ENCODE results near the gene DYNC1I1. TPM values are rescaled to one million over a fixed set of nuclear protein-coding genes. Genes with fewer than 3 reads are reported as not detected.

The DYNC1I1 gene
- total RNA-seq, 1 donor from 2014 or later = 0.79 TPM

- Histone ChIP-seq H3K4me3 (no peak overlapping the region), H3K79me2 (ENCODE audit: low read depth) (no peaks in the 10 kb centered on the region), H3K27me3 (no peaks in the 10 kb centered on the region), H3K9ac (no peak overlapping the region), H2AFZ (replicated peaks) (no peak overlapping the region), H3K9me3 (ENCODE audit: low read depth) (no peaks in the 10 kb centered on the region), H3K27ac (no peak overlapping the region), H3K4me2 (no peak overlapping the region), H3K36me3 (no peaks in the 10 kb centered on the region), H3K4me1 (peaks cover 37% of the 10 kb centered on the region), H3F3A (ENCODE audit: low read depth) (peaks cover 23% of the 10 kb centered on the region), H4K20me1 (ENCODE audit: low read depth) (no peaks in the 10 kb centered on the region)
- Mint-ChIP-seq H3K27me3 (ENCODE audit: insufficient read depth, low read depth) (no peaks in the 10 kb centered on the region), H3K27ac (no peak overlapping the region), H3K9me3 (no peaks in the 10 kb centered on the region), H3K4me3 (no peak overlapping the region), H3K4me1 (peaks cover 26% of the 10 kb centered on the region), H3K36me3 (peaks cover 20% of the 10 kb centered on the region)
- no peak for DNase-seq (ENCODE audit: low spot score)
- no peak for TF ChIP-seq EZH2phosphoT487 (IDR thresholded peaks at IDR 0.05)
These were observed 350.4 kb downstream of the DYNC1I1 start for GRCh38 chr7:96122746-96123145.

- no peak overlapping the region for H3K27ac ChIP-seq
- H3K36me3 ChIP-seq = no peaks in the 10 kb centered on the region
- no peaks in the 10 kb centered on the region for H3K79me2 ChIP-seq (ENCODE audit: low read depth)
- Mint-ChIP-seq H3K27ac (no peak overlapping the region), H3K4me3 (no peak overlapping the region), H3K9me3 (no peaks in the 10 kb centered on the region), H3K4me1 (peaks cover 28% of the 10 kb centered on the region), H3K36me3 (peaks cover 9% of the 10 kb centered on the region), H3K27me3 (ENCODE audit: insufficient read depth, low read depth) (no peaks in the 10 kb centered on the region)
- no peak overlapping the region for H2AFZ ChIP-seq (replicated peaks)
- no peaks in the 10 kb centered on the region for H3K9me3 ChIP-seq (ENCODE audit: low read depth)
- H3K9ac ChIP-seq = no peak overlapping the region
- H3K4me1 ChIP-seq = peaks cover 34% of the 10 kb centered on the region
- no peaks in the 10 kb centered on the region for H3K27me3 ChIP-seq
- peaks cover 6% of the 10 kb centered on the region for H3F3A ChIP-seq (ENCODE audit: low read depth)
- no peaks in the 10 kb centered on the region for H4K20me1 ChIP-seq (ENCODE audit: low read depth)
- DNase-seq (ENCODE audit: low spot score) = no peak
- H3K4me3 ChIP-seq = no peak overlapping the region
- no peak overlapping the region for H3K4me2 ChIP-seq
- TF ChIP-seq EZH2 (IDR thresholded peaks at IDR 0.05) = no peak
These were observed 354.0 kb downstream of the DYNC1I1 start for GRCh38 chr7:96126382-96126781.

GRCh38 chr7:96127746-96128145 lies 355.4 kb downstream of the DYNC1I1 start:
- no peak overlapping the region for H3K4me3 Mint-ChIP-seq
- H3K4me3 ChIP-seq = no peak overlapping the region
- H3K4me1 Mint-ChIP-seq = peaks cover 28% of the 10 kb centered on the region
- no peaks in the 10 kb centered on the region for H3K27me3 ChIP-seq
- H3K36me3 ChIP-seq = no peaks in the 10 kb centered on the region
- peak; percentile 70 for DNase-seq (ENCODE audit: low spot score)
- TF ChIP-seq EZH2phosphoT487 (IDR thresholded peaks at IDR 0.05) (no peak), CTCF (IDR thresholded peaks at IDR 0.05) (no peak), EZH2 (IDR thresholded peaks at IDR 0.05) (no peak)
- H2AFZ ChIP-seq (replicated peaks) = no peak overlapping the region
- H3F3A ChIP-seq (ENCODE audit: low read depth) = peaks cover 6% of the 10 kb centered on the region
- no peak overlapping the region for H3K27ac Mint-ChIP-seq
- H3K4me1 ChIP-seq = peaks cover 45% of the 10 kb centered on the region
- H3K27me3 Mint-ChIP-seq (ENCODE audit: insufficient read depth, low read depth) = no peaks in the 10 kb centered on the region
- peaks cover 6% of the 10 kb centered on the region for H3K36me3 Mint-ChIP-seq
- H3K9me3 ChIP-seq (ENCODE audit: low read depth) = no peaks in the 10 kb centered on the region
- no peaks in the 10 kb centered on the region for H3K79me2 ChIP-seq (ENCODE audit: low read depth)
- H3K27ac ChIP-seq = no peak overlapping the region
- H3K9me3 Mint-ChIP-seq = no peaks in the 10 kb centered on the region
- peak overlapping the region; percentile 31 for H3K4me2 ChIP-seq
- H3K9ac ChIP-seq = no peak overlapping the region
- no peaks in the 10 kb centered on the region for H4K20me1 ChIP-seq (ENCODE audit: low read depth)

- Histone ChIP-seq H3K4me2 (no peak overlapping the region), H3K79me2 (ENCODE audit: low read depth) (no peaks in the 10 kb centered on the region), H3K27ac (no peak overlapping the region), H3K9ac (no peak overlapping the region), H3K27me3 (no peaks in the 10 kb centered on the region), H3K4me3 (no peak overlapping the region), H4K20me1 (ENCODE audit: low read depth) (no peaks in the 10 kb centered on the region), H3K9me3 (ENCODE audit: low read depth) (no peaks in the 10 kb centered on the region), H2AFZ (replicated peaks) (no peak overlapping the region), H3K4me1 (peaks cover 48% of the 10 kb centered on the region), H3K36me3 (no peaks in the 10 kb centered on the region), H3F3A (ENCODE audit: low read depth) (peaks cover 5% of the 10 kb centered on the region)
- peaks cover 9% of the 10 kb centered on the region for H3K36me3 Mint-ChIP-seq
- TF ChIP-seq CTCF (IDR thresholded peaks at IDR 0.05) = peak; percentile 37
- no peak for TF ChIP-seq EZH2 (IDR thresholded peaks at IDR 0.05)
- no peak for TF ChIP-seq EZH2phosphoT487 (IDR thresholded peaks at IDR 0.05)
- no peaks in the 10 kb centered on the region for H3K9me3 Mint-ChIP-seq
- peak; percentile 27 for DNase-seq (ENCODE audit: low spot score)
- peaks cover 26% of the 10 kb centered on the region for H3K4me1 Mint-ChIP-seq
- no peak overlapping the region for H3K27ac Mint-ChIP-seq
- no peaks in the 10 kb centered on the region for H3K27me3 Mint-ChIP-seq (ENCODE audit: insufficient read depth, low read depth)
- H3K4me3 Mint-ChIP-seq = no peak overlapping the region
These were observed 359.2 kb downstream of the DYNC1I1 start for GRCh38 chr7:96131525-96131924.
